ENCODE data around the gene F13A1.

- TF ChIP-seq YY1 (IDR thresholded peaks at IDR 0.05; ENCODE audit: low read depth) (no peak), USF1 (IDR thresholded peaks at IDR 0.05; ENCODE audit: borderline replicate concordance, low read depth) (no peak), REST (IDR thresholded peaks at IDR 0.05; ENCODE audit: low read depth, low read length) (no peak), ELF1 (IDR thresholded peaks at IDR 0.05) (no peak), FOXM1 (IDR thresholded peaks at IDR 0.05; ENCODE audit: low read depth) (no peak)
- TF ChIP-seq, protein P1, sequence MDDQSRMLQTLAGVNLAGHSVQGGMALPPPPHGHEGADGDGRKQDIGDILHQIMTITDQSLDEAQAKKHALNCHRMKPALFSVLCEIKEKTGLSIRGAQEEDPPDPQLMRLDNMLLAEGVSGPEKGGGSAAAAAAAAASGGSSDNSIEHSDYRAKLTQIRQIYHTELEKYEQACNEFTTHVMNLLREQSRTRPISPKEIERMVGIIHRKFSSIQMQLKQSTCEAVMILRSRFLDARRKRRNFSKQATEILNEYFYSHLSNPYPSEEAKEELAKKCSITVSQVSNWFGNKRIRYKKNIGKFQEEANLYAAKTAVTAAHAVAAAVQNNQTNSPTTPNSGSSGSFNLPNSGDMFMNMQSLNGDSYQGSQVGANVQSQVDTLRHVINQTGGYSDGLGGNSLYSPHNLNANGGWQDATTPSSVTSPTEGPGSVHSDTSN (IDR thresholded peaks at IDR 0.05) = no peak
Measured at GRCh38 chr6:6287415-6287814, 33.0 kb downstream of the F13A1 start.

Data from SK-N-SH (cell line).